ENCODE measurements around the gene HCRTR1.

DNA sequence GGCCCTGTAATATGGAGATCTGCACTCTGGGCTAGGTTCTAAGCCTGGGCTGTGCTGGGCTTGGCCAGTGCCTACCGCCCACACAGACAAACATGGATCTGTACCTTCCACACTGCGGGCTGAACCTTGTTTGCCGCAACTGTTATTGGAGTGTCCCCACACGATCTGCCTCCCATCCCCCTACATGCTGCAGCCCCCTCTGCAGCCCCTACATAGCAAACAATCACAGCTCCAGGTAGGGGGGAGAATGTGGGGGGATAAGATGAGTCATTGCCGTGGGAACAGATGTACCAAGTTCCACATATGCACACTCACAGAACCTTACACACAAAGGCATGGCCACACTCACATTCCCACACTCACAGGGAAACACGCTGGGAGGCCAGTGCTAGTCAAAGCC, 2.1 kb upstream of the HCRTR1 start:
- TF ChIP-seq CTCF (conservative IDR thresholded peaks at IDR 0.05; ENCODE audit: low read depth, low read length) (no peak), EZH2 (IDR thresholded peaks at IDR 0.05; ENCODE audit: borderline replicate concordance, low read depth, low read length, poor library complexity, severe bottlenecking) (no peak)

Data from A673 (cell line).